Measurements from ENCODE around the gene RAP1GDS1.

DNA sequence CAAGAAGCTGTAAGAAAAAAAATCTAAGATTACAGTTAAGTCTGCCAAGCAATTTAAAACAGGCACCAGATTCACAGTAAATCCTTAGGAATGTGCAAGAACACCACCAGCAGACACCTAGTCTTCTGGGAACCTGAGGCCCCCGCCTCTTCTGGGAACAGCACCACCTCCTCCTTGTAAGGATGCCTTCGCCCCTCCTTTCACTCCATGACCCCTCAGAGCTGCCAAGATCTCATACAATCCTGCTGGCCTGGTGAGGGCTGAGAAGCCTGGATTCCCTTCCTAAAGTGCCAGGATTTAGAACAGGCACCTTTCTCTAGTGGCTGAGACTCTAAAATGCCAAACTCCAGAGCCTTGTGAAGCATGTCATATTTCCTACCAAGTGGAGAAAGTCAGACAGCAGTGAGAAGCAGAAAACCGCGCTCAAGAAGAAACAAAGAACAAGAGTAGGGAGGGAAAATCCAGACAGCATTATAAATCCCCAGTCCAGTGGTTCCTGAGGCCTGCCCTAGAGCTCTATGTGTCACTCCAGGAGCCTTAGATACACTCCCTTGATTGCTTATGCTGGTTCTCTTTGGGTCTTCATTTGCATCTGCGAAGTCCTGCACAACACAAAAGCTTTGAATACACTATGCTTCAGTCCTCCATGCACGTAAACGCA is 230.8 kb downstream of the RAP1GDS1 start:
- TF ChIP-seq YY1 (IDR thresholded peaks at IDR 0.05) (no peak), TAF1 (conservative IDR thresholded peaks at IDR 0.05) (no peak), RAD21 (IDR thresholded peaks at IDR 0.05) (no peak), EGR1 (IDR thresholded peaks at IDR 0.05; ENCODE audit: low read depth in 2 of 2) (no peak)
- TF ChIP-seq, protein P1, sequence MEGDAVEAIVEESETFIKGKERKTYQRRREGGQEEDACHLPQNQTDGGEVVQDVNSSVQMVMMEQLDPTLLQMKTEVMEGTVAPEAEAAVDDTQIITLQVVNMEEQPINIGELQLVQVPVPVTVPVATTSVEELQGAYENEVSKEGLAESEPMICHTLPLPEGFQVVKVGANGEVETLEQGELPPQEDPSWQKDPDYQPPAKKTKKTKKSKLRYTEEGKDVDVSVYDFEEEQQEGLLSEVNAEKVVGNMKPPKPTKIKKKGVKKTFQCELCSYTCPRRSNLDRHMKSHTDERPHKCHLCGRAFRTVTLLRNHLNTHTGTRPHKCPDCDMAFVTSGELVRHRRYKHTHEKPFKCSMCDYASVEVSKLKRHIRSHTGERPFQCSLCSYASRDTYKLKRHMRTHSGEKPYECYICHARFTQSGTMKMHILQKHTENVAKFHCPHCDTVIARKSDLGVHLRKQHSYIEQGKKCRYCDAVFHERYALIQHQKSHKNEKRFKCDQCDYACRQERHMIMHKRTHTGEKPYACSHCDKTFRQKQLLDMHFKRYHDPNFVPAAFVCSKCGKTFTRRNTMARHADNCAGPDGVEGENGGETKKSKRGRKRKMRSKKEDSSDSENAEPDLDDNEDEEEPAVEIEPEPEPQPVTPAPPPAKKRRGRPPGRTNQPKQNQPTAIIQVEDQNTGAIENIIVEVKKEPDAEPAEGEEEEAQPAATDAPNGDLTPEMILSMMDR (IDR thresholded peaks at IDR 0.05; ENCODE audit: low read depth, low read length, missing input control) = no peak
- TF ChIP-seq, protein P2, sequence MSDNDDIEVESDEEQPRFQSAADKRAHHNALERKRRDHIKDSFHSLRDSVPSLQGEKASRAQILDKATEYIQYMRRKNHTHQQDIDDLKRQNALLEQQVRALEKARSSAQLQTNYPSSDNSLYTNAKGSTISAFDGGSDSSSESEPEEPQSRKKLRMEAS (IDR thresholded peaks at IDR 0.05) = no peak
